Ishikawa (cell line): ENCODE results near the gene HTR2A.

ENCODE experiments used
- CEBPB ChIP-seq: IDR thresholded peaks from 2 replicates; pipeline ENCODE4 v1.6.1; 2012
- CREB1 ChIP-seq: IDR thresholded peaks from 2 replicates; pipeline ENCODE4 v1.6.1; 2012; ENCODE audit warnings: low read depth
- EGR1 ChIP-seq: IDR thresholded peaks from 2 replicates; pipeline ENCODE4 v1.6.1; 2012
- EP300 ChIP-seq: IDR thresholded peaks from 2 replicates; pipeline ENCODE4 v1.6.1; 2012; ENCODE audit warnings: borderline replicate concordance
- FOXM1 ChIP-seq: IDR thresholded peaks from 2 replicates; pipeline ENCODE4 v1.6.1; 2012; ENCODE audit warnings: low read depth, borderline replicate concordance
- MAX ChIP-seq: IDR thresholded peaks from 2 replicates; pipeline ENCODE4 v1.6.1; 2012
- NFIC ChIP-seq: IDR thresholded peaks from 2 replicates; pipeline ENCODE4 v1.6.1; 2012
- RAD21 ChIP-seq: IDR thresholded peaks from 2 replicates; pipeline ENCODE4 v1.6.1; 2012; ENCODE audit warnings: low read depth
- REST ChIP-seq: IDR thresholded peaks from 2 replicates; pipeline ENCODE4 v1.6.1; 2012; ENCODE audit warnings: low read depth, mild to moderate bottlenecking
- TAF1 ChIP-seq: IDR thresholded peaks from 2 replicates; pipeline ENCODE4 v1.6.1; 2012; ENCODE audit warnings: low read depth, mild to moderate bottlenecking
- TCF12 ChIP-seq: IDR thresholded peaks from 2 replicates; pipeline ENCODE4 v1.6.1; 2012; ENCODE audit warnings: low read depth
- TEAD4 ChIP-seq: IDR thresholded peaks from 2 replicates; pipeline ENCODE4 v1.6.1; 2012
- YY1 ChIP-seq: IDR thresholded peaks from 2 replicates; pipeline ENCODE4 v1.6.1; 2012; ENCODE audit warnings: low read depth
- ZBTB7A ChIP-seq: IDR thresholded peaks from 2 replicates; pipeline ENCODE4 v1.6.1; 2012; ENCODE audit warnings: low read depth
- TF ChIP-seq, protein P1 (sequence below): IDR thresholded peaks from 2 replicates; pipeline ENCODE4 v1.6.1; 2012

The HTR2A gene

GRCh38 chr13:46861959-46862358 is 34.9 kb downstream of the HTR2A start:
- no peak for TF ChIP-seq CEBPB
- TF ChIP-seq YY1, result no peak
- TF ChIP-seq EGR1, result no peak
- no peak for TF ChIP-seq CREB1
- no peak for TF ChIP-seq ZBTB7A
- TF ChIP-seq MAX, result no peak
- no peak for TF ChIP-seq FOXM1
- no peak for TF ChIP-seq RAD21
- TF ChIP-seq TAF1, result no peak

DNA sequence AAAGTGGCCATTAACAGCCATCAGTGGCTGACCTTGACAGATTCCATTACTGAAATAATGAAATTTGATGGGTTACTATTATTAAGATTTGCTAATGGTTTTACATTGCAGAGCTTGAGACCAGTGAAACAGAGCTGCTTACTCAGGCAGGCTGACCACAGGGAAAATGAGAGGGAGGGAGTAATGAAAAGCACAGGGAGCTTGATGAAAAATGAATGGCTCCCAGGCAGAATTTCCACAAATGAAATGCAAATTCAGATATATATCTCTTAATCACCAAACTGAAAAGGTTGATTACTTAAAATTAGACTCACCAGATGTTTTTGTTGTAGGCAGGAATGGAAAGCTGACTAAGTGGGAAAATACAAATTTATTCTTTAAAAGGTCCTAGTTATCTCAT is 36.1 kb downstream of the HTR2A start:
- TF ChIP-seq TCF12 (no peak), CEBPB (no peak), CREB1 (no peak), YY1 (no peak), TAF1 (no peak), MAX (no peak), NFIC (no peak), EGR1 (no peak), REST (no peak), EP300 (no peak), RAD21 (no peak), ZBTB7A (no peak), FOXM1 (no peak), TEAD4 (no peak)
- TF ChIP-seq, protein P1, sequence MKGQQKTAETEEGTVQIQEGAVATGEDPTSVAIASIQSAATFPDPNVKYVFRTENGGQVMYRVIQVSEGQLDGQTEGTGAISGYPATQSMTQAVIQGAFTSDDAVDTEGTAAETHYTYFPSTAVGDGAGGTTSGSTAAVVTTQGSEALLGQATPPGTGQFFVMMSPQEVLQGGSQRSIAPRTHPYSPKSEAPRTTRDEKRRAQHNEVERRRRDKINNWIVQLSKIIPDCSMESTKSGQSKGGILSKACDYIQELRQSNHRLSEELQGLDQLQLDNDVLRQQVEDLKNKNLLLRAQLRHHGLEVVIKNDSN, result no peak

DNA sequence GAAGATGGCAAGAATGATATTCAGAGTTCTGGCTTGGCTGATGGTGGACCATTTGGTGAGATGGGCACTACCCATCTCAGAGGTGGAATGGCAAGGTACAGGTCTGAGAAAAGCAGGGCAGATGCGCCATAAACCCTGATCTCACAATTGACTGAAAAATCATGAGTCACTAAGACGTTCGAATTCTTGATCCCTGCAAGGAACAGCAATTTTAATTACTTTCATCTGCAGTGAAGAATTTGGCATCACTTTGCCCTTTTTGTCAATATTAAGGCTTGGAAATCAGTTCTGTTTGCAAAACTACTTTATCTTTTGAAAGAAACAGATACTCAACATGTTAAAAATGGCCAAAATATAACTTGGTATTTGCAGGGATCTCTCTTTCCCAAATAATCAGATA is 38.1 kb downstream of the HTR2A start:
- TF ChIP-seq EP300, result no peak
- TF ChIP-seq TAF1, result no peak
- no peak for TF ChIP-seq RAD21
- no peak for TF ChIP-seq NFIC
- no peak for TF ChIP-seq REST
- TF ChIP-seq TCF12, result no peak
- TF ChIP-seq YY1, result no peak
- TF ChIP-seq FOXM1, result no peak
- TF ChIP-seq MAX, result no peak
- TF ChIP-seq, protein P1, result no peak
- no peak for TF ChIP-seq EGR1
- TF ChIP-seq ZBTB7A, result no peak
- no peak for TF ChIP-seq CEBPB
- no peak for TF ChIP-seq CREB1
- no peak for TF ChIP-seq TEAD4

- TF ChIP-seq EGR1, result no peak
- no peak for TF ChIP-seq MAX
Observed at GRCh38 chr13:46858163-46858562, 38.7 kb downstream of the HTR2A start.

DNA sequence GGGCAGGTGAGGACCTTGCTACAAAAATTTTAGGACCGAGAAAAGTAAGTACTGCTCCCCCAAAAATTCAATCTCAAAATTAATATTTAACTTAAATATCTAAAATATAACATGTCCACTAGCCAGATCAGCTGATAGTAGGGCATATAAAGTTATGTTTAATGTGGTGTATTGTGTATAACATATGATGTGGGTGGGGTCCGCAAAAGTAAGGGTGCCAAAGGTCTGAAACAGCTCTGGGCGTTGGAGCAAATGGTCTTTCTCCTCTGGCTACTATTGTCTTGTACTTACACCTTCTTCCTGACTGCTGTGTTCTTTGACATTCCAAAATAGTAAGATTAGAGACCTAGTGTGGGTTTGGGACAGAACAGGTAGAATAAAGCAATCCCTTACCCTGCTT is 41.2 kb downstream of the HTR2A start:
- TF ChIP-seq EP300, result no peak
- no peak for TF ChIP-seq CREB1
- TF ChIP-seq RAD21, result no peak
- TF ChIP-seq FOXM1, result no peak

- TF ChIP-seq ZBTB7A, result no peak
Observed at GRCh38 chr13:46855166-46855565, 41.7 kb downstream of the HTR2A start.

GRCh38 chr13:46852168-46852567 is 44.7 kb downstream of the HTR2A start:
- TF ChIP-seq YY1 (no peak), ZBTB7A (no peak)
- TF ChIP-seq, protein P1, result no peak
